GM23338 (cell line): ENCODE data around the gene NPAS2. TPM values are rescaled to one million over a fixed set of nuclear protein-coding genes. Genes with fewer than 3 reads are reported as not detected.

ENCODE experiments used
- ATAC-seq: fragments of 200-7000 bp; cut with Tn5 transposase; 3 replicates; pipeline ENCODE4 v1.9.1; 2020
- DNase-seq: peaks from one replicate; pipeline ENCODE4 v3.0.0-alpha.2; 2015; ENCODE audit warnings: low spot score
- H2AFZ ChIP-seq: fragments of 200-600 bp; sonication (generic); 2 replicates; pipeline ENCODE4 v1.8.0; 2016; ENCODE audit warnings: antibody characterized with exemption, mild to moderate bottlenecking, moderate library complexity
- H3F3A ChIP-seq: fragments of 200-600 bp; sonication (generic); replicated peaks from 2 replicates; pipeline ENCODE4 v1.8.0; 2017; ENCODE audit warnings: antibody characterized with exemption, mixed run types, low read depth
- H3K27ac ChIP-seq: fragments of 200-600 bp; sonication (generic); 2 replicates; pipeline ENCODE4 v1.6.1; 2016; ENCODE audit warnings: low read depth
- H3K27me3 ChIP-seq: fragments of 200-600 bp; sonication (generic); 2 replicates; pipeline ENCODE4 v1.8.0; 2016; ENCODE audit warnings: mild to moderate bottlenecking, mixed run types, moderate library complexity; ENCODE audit not compliant: insufficient read depth
- H3K36me3 ChIP-seq: fragments of 200-600 bp; sonication (generic); 2 replicates; pipeline ENCODE4 v1.8.0; 2016; ENCODE audit warnings: mild to moderate bottlenecking; ENCODE audit not compliant: insufficient read depth
- H3K4me1 ChIP-seq: fragments of 200-600 bp; sonication (generic); 2 replicates; pipeline ENCODE4 v1.8.0; 2016; ENCODE audit warnings: mild to moderate bottlenecking, moderate library complexity; ENCODE audit not compliant: insufficient read depth
- H3K4me2 ChIP-seq: fragments of 200-600 bp; sonication (generic); 2 replicates; pipeline ENCODE4 v1.7.1; 2017; ENCODE audit warnings: mixed run types
- H3K4me3 ChIP-seq: fragments of 200-600 bp; sonication (generic); 2 replicates; pipeline ENCODE4 v1.6.1; 2016; ENCODE audit warnings: mixed run types
- H3K79me2 ChIP-seq: fragments of 200-600 bp; sonication (generic); replicated peaks from 2 replicates; pipeline ENCODE4 v1.8.0; 2017; ENCODE audit warnings: mild to moderate bottlenecking; ENCODE audit not compliant: insufficient read depth
- H3K9me2 ChIP-seq: fragments of 200-600 bp; sonication (generic); 2 replicates; pipeline ENCODE4 v1.8.0; 2017; ENCODE audit not compliant: insufficient read depth
- H4K20me1 ChIP-seq: fragments of 200-600 bp; sonication (generic); replicated peaks from 2 replicates; pipeline ENCODE4 v1.8.0; 2017; ENCODE audit warnings: mild to moderate bottlenecking; ENCODE audit not compliant: insufficient read depth
- H3K27ac Mint-ChIP-seq: 2 replicates; pipeline ENCODE4 v1.8.0; 2020; ENCODE audit warnings: inconsistent platforms, mild to moderate bottlenecking, moderate library complexity, mixed read lengths
- H3K27me3 Mint-ChIP-seq: 3 replicates; pipeline ENCODE4 v1.8.0; 2022; ENCODE audit warnings: low read depth, mild to moderate bottlenecking, moderate library complexity, mixed read lengths, inconsistent platforms; ENCODE audit not compliant: insufficient read depth, poor library complexity
- H3K36me3 Mint-ChIP-seq: 3 replicates; pipeline ENCODE4 v1.8.0; 2021; ENCODE audit warnings: low read depth, mild to moderate bottlenecking, inconsistent platforms, moderate library complexity, mixed read lengths
- H3K4me1 Mint-ChIP-seq: 3 replicates; pipeline ENCODE4 v1.8.0; 2020; ENCODE audit warnings: mild to moderate bottlenecking, inconsistent platforms, mixed read lengths
- H3K4me3 Mint-ChIP-seq: 3 replicates; pipeline ENCODE4 v1.8.0; 2021; ENCODE audit warnings: moderate library complexity, mild to moderate bottlenecking, inconsistent platforms, mixed read lengths
- H3K9me3 Mint-ChIP-seq: 3 replicates; pipeline ENCODE4 v1.8.0; 2020; ENCODE audit warnings: moderate library complexity, mild to moderate bottlenecking, inconsistent platforms, mixed read lengths
- JUNB ChIP-seq: IDR thresholded peaks from one replicate; pipeline ENCODE4 v1.6.1; 2016; ENCODE audit warnings: antibody characterized with exemption; ENCODE audit not compliant: unreplicated experiment
- STAT1 ChIP-seq: IDR thresholded peaks from one replicate; pipeline ENCODE4 v1.6.1; 2016; ENCODE audit warnings: antibody characterized with exemption; ENCODE audit not compliant: unreplicated experiment
- long read RNA-seq: library from polyadenylated mRNA; unstranded; transcript quantifications from one replicate; pipeline ENCODE4 v2.0.0, GENCODE V29; 2020; ENCODE audit not compliant: unreplicated experiment
- polyA plus RNA-seq: library from polyadenylated mRNA; unstranded; fragments of >200 nt; fragmentation: Nextera tagmentation; extraction: Ambion mirVana; gene quantifications from 2 replicates; pipeline ENCODE4 v1.2.1, GENCODE V29; 2016
- total RNA-seq: library from RNA; depleted of rRNA; stranded (reverse); fragments of >200 nt; shearing (Covaris generic); gene quantifications from 2 replicates; pipeline ENCODE4 v1.2.3, GENCODE V29; 2014; rRNA removed
- TF ChIP-seq, protein P1 (sequence below): IDR thresholded peaks from 2 replicates; pipeline ENCODE4 v1.6.1; 2016; ENCODE audit warnings: antibody characterized with exemption
- TF ChIP-seq, protein P2 (sequence below): IDR thresholded peaks from one replicate; pipeline ENCODE4 v1.6.1; 2018; ENCODE audit warnings: antibody characterized with exemption; ENCODE audit not compliant: unreplicated experiment
- TF ChIP-seq, protein P3 (sequence below), 2 experiments: fragments of 200-600 bp in 1 of 2; sonication (generic) in 1 of 2; conservative IDR thresholded peaks; 2 replicates each; pipeline versions ENCODE4 v1.5.1 to v1.6.1; 2016 to 2017; ENCODE audit warnings: antibody characterized with exemption in 2 of 2, low read depth in 2 of 2, mild to moderate bottlenecking in 2 of 2, moderate library complexity in 1 of 2

The NPAS2 gene, protein sequence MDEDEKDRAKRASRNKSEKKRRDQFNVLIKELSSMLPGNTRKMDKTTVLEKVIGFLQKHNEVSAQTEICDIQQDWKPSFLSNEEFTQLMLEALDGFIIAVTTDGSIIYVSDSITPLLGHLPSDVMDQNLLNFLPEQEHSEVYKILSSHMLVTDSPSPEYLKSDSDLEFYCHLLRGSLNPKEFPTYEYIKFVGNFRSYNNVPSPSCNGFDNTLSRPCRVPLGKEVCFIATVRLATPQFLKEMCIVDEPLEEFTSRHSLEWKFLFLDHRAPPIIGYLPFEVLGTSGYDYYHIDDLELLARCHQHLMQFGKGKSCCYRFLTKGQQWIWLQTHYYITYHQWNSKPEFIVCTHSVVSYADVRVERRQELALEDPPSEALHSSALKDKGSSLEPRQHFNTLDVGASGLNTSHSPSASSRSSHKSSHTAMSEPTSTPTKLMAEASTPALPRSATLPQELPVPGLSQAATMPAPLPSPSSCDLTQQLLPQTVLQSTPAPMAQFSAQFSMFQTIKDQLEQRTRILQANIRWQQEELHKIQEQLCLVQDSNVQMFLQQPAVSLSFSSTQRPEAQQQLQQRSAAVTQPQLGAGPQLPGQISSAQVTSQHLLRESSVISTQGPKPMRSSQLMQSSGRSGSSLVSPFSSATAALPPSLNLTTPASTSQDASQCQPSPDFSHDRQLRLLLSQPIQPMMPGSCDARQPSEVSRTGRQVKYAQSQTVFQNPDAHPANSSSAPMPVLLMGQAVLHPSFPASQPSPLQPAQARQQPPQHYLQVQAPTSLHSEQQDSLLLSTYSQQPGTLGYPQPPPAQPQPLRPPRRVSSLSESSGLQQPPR
- total RNA-seq (0.56 and 0.58 TPM in 2 replicates), polyA plus RNA-seq (1.0 and 1.1 TPM in 2 replicates)
- long read RNA-seq, partial matches to known transcripts, result 1 of 1 reads
- long read RNA-seq, other reads (novel, unspliced or antisense), result 0 of 1 reads

DNA sequence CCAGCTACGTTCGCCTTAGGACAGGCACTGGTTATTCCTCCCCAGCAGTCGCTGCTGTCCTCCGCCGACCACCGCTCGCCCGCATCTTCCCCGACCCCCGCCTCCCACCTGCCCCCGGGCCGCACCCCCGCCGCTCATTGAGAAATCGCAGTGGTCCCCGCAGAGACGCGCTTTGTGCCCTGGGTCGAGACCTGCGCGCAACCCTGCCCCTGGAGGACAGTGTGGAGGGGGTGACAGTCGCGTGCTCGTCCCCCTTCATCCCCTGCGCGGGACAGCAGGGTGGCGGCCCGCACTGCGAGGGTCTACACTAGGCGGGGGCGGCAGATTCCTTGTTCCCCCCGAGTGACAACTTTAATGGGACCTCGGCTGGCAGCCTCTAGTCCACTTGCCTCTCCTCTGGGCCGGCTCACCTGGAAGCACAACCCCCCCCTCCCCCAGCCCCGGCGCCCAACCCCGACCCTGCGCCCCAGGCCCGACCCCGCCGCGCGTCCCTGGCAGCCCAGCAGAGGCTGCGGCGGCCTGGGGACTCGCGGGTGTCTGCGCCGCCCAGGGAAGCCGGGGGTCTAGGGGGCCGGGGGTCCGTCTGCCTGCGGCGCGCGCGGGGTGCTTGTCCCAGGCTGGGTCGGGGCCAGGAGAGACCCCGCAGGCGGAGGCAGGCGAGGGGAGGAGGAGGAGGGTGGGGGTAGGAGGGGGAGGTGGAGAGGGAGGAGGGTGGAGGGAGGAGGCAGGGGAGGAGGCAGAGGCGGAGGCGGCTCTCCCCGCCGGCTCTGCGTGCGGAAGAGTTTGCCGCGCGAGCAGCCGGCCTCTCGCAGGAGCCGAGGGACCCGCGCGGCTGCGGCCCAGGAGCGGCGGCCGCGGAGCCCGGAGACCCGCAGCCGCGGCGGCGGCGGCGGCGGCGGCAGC is at the start of gene NPAS2:
Gene NPAS2, plus strand, starts transcription at position 770 of the 903 bp plus-strand sequence. CDS start 84,616 bp downstream, outside the sequence.
- Histone ChIP-seq H3K4me2 (peak within 1 kb of the TSS; percentile 97), H3K27me3 (peaks cover 64% of the 10 kb centered on the region), H2AFZ (peak within 1 kb of the TSS; percentile 95), H3K36me3 (no peaks in the 10 kb centered on the region), H3F3A (no peaks in the 10 kb centered on the region), H3K27ac (no peak within 1 kb of the TSS), H4K20me1 (no peaks in the 10 kb centered on the region; the same call in 1 of the 2 replicates), H3K9me2 (no peaks in the 10 kb centered on the region), H3K4me3 (peak within 1 kb of the TSS; percentile 72), H3K4me1 (peaks cover 15% of the 10 kb centered on the region), H3K79me2 (no peaks in the 10 kb centered on the region)
- TF ChIP-seq, protein P1, sequence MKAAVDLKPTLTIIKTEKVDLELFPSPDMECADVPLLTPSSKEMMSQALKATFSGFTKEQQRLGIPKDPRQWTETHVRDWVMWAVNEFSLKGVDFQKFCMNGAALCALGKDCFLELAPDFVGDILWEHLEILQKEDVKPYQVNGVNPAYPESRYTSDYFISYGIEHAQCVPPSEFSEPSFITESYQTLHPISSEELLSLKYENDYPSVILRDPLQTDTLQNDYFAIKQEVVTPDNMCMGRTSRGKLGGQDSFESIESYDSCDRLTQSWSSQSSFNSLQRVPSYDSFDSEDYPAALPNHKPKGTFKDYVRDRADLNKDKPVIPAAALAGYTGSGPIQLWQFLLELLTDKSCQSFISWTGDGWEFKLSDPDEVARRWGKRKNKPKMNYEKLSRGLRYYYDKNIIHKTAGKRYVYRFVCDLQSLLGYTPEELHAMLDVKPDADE, result no peak
- peaks cover 31% of the 10 kb centered on the region for H3K4me1 Mint-ChIP-seq
- no peak within 1 kb of the TSS for H3K27ac Mint-ChIP-seq
- H3K36me3 Mint-ChIP-seq, result no peaks in the 10 kb centered on the region; the same call in 2 of the 3 replicates
- peak; percentile 46 for DNase-seq
- ATAC-seq, result peak; percentile 37
- H3K9me3 Mint-ChIP-seq, result no peaks in the 10 kb centered on the region
- peak within 1 kb of the TSS; percentile 76 for H3K4me3 Mint-ChIP-seq
- H3K27me3 Mint-ChIP-seq, result peaks cover 51% of the 10 kb centered on the region

DNA sequence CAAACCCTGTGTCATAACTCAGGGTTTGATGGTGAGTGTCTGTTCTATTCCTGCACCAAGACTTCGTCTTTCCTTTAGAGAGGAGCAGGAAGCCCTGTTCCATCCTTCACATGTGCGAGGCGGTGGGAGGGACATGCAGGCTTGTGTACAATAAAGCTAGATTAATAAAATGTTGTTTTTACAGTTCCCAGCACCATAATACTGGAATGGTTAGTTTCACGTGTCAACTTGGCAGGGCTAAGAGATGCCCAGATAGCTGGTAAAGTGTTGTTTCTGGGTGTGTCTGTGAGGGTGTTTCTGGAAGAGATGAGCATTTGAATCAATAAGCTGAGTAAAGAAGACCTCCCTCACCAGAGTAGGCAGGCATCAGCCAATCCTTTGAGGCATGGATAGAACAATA is 48.8 kb upstream of the NPAS2 start:
- peaks cover 4% of the 10 kb centered on the region; the same call in 1 of the 2 replicates for H3K9me2 ChIP-seq
- no peak for DNase-seq
- Mint-ChIP-seq H3K9me3 (no peaks in the 10 kb centered on the region; the same call in 2 of the 3 replicates), H3K4me1 (peaks cover 3% of the 10 kb centered on the region; the same call in 2 of the 3 replicates), H3K27me3 (no peaks in the 10 kb centered on the region), H3K27ac (no peak overlapping the region), H3K4me3 (no peak overlapping the region), H3K36me3 (no peaks in the 10 kb centered on the region)
- H2AFZ ChIP-seq, result no peak overlapping the region
- no peak overlapping the region for H3K4me2 ChIP-seq
- H3K27me3 ChIP-seq, result no peaks in the 10 kb centered on the region
- no peaks in the 10 kb centered on the region for H3F3A ChIP-seq
- no peaks in the 10 kb centered on the region for H4K20me1 ChIP-seq
- H3K27ac ChIP-seq, result no peak overlapping the region
- H3K79me2 ChIP-seq, result no peaks in the 10 kb centered on the region
- H3K4me3 ChIP-seq, result no peak overlapping the region
- no peaks in the 10 kb centered on the region for H3K4me1 ChIP-seq
- no peak for ATAC-seq
- H3K36me3 ChIP-seq, result no peaks in the 10 kb centered on the region
- TF ChIP-seq JUNB, result no peak
- TF ChIP-seq, protein P2, sequence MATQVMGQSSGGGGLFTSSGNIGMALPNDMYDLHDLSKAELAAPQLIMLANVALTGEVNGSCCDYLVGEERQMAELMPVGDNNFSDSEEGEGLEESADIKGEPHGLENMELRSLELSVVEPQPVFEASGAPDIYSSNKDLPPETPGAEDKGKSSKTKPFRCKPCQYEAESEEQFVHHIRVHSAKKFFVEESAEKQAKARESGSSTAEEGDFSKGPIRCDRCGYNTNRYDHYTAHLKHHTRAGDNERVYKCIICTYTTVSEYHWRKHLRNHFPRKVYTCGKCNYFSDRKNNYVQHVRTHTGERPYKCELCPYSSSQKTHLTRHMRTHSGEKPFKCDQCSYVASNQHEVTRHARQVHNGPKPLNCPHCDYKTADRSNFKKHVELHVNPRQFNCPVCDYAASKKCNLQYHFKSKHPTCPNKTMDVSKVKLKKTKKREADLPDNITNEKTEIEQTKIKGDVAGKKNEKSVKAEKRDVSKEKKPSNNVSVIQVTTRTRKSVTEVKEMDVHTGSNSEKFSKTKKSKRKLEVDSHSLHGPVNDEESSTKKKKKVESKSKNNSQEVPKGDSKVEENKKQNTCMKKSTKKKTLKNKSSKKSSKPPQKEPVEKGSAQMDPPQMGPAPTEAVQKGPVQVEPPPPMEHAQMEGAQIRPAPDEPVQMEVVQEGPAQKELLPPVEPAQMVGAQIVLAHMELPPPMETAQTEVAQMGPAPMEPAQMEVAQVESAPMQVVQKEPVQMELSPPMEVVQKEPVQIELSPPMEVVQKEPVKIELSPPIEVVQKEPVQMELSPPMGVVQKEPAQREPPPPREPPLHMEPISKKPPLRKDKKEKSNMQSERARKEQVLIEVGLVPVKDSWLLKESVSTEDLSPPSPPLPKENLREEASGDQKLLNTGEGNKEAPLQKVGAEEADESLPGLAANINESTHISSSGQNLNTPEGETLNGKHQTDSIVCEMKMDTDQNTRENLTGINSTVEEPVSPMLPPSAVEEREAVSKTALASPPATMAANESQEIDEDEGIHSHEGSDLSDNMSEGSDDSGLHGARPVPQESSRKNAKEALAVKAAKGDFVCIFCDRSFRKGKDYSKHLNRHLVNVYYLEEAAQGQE, result no peak
- TF ChIP-seq, protein P3, sequence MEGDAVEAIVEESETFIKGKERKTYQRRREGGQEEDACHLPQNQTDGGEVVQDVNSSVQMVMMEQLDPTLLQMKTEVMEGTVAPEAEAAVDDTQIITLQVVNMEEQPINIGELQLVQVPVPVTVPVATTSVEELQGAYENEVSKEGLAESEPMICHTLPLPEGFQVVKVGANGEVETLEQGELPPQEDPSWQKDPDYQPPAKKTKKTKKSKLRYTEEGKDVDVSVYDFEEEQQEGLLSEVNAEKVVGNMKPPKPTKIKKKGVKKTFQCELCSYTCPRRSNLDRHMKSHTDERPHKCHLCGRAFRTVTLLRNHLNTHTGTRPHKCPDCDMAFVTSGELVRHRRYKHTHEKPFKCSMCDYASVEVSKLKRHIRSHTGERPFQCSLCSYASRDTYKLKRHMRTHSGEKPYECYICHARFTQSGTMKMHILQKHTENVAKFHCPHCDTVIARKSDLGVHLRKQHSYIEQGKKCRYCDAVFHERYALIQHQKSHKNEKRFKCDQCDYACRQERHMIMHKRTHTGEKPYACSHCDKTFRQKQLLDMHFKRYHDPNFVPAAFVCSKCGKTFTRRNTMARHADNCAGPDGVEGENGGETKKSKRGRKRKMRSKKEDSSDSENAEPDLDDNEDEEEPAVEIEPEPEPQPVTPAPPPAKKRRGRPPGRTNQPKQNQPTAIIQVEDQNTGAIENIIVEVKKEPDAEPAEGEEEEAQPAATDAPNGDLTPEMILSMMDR (conservative IDR thresholded peaks at IDR 0.05; ENCODE audit: low read depth in 2 of 2), result no peak
- TF ChIP-seq STAT1, result no peak
